OCI-LY1 (cell line): ENCODE results near the gene RBM38.

ENCODE experiments used
- H2AFZ ChIP-seq: fragments of 200-600 bp; sonication (generic), shearing (Covaris generic); 2 replicates; pipeline ENCODE4 v1.6.0; 2014; ENCODE audit warnings: antibody characterized with exemption, mild to moderate bottlenecking, low read length
- H3F3A ChIP-seq: fragments of 200-600 bp; sonication (generic), shearing (Covaris generic); 2 replicates; pipeline ENCODE4 v1.6.0; 2014; ENCODE audit warnings: mild to moderate bottlenecking, antibody characterized with exemption, low read length, moderate library complexity; ENCODE audit not compliant: insufficient read depth
- H3K27ac ChIP-seq: fragments of 200-600 bp; sonication (generic); 2 replicates; pipeline ENCODE4 v1.5.1; 2014; ENCODE audit warnings: low read length, mixed run types, mild to moderate bottlenecking, low read depth; ENCODE audit not compliant: poor library complexity, severe bottlenecking
- H3K27me3 ChIP-seq: fragments of 200-600 bp; sonication (generic); 2 replicates; pipeline ENCODE4 v1.6.0; 2014; ENCODE audit warnings: antibody characterized with exemption, mild to moderate bottlenecking, low read length, moderate library complexity; ENCODE audit not compliant: insufficient read depth
- H3K36me3 ChIP-seq: fragments of 200-600 bp; sonication (generic); 2 replicates; pipeline ENCODE4 v1.6.1; 2014; ENCODE audit warnings: mild to moderate bottlenecking, antibody characterized with exemption, low read length, moderate library complexity, mixed read lengths; ENCODE audit not compliant: insufficient read depth
- H3K4me1 ChIP-seq: fragments of 200-600 bp; sonication (generic); 2 replicates; pipeline ENCODE4 v1.5.1; 2014; ENCODE audit warnings: mild to moderate bottlenecking, low read length, moderate library complexity; ENCODE audit not compliant: insufficient read depth, severe bottlenecking
- H3K4me2 ChIP-seq: fragments of 200-600 bp; sonication (generic), shearing (Covaris generic); 2 replicates; pipeline ENCODE4 v1.6.1; 2014; ENCODE audit warnings: low read length
- H3K4me3 ChIP-seq: fragments of 200-600 bp; sonication (generic); 2 replicates; pipeline ENCODE4 v1.5.1; 2014; ENCODE audit warnings: low read length, low read depth, mild to moderate bottlenecking, mixed read lengths; ENCODE audit not compliant: poor library complexity, severe bottlenecking
- H3K79me2 ChIP-seq: fragments of 200-600 bp; shearing (Covaris generic); 2 replicates; pipeline ENCODE4 v1.6.1; 2016; ENCODE audit warnings: mixed run types, low read length, mixed read lengths; ENCODE audit not compliant: insufficient read depth
- H3K9ac ChIP-seq: fragments of 200-600 bp; sonication (generic), shearing (Covaris generic); 2 replicates; pipeline ENCODE4 v1.6.1; 2014; ENCODE audit warnings: mild to moderate bottlenecking, low read length, mixed read lengths
- H3K9me2 ChIP-seq: fragments of 200-600 bp; sonication (generic), shearing (Covaris generic); 2 replicates; pipeline ENCODE4 v1.6.1; 2014; ENCODE audit warnings: low read depth, mild to moderate bottlenecking, low read length, mixed read lengths
- H3K9me3 ChIP-seq: fragments of 200-600 bp; shearing (Covaris generic); 2 replicates; pipeline ENCODE4 v1.6.1; 2014; ENCODE audit warnings: low read length, mixed read lengths
- H4K20me1 ChIP-seq: fragments of 200-600 bp; sonication (generic), shearing (Covaris generic); 2 replicates; pipeline ENCODE4 v1.6.0; 2016; ENCODE audit warnings: mild to moderate bottlenecking, low read length; ENCODE audit not compliant: insufficient read depth
- EZH2 ChIP-seq: fragments of 200-600 bp; sonication (generic), shearing (Covaris generic); IDR thresholded peaks from 2 replicates; pipeline ENCODE4 v1.8.0; 2017; ENCODE audit warnings: borderline replicate concordance, mixed run types, mild to moderate bottlenecking, antibody characterized with exemption, low read length, moderate library complexity, mixed read lengths
- TF ChIP-seq, protein P1 (sequence below): fragments of 200-600 bp; sonication (generic), shearing (Covaris generic); IDR thresholded peaks from 2 replicates; pipeline ENCODE4 v1.5.1; 2017; ENCODE audit warnings: mild to moderate bottlenecking, antibody characterized with exemption, low read length, moderate library complexity, mixed read lengths

The RBM38 gene

DNA sequence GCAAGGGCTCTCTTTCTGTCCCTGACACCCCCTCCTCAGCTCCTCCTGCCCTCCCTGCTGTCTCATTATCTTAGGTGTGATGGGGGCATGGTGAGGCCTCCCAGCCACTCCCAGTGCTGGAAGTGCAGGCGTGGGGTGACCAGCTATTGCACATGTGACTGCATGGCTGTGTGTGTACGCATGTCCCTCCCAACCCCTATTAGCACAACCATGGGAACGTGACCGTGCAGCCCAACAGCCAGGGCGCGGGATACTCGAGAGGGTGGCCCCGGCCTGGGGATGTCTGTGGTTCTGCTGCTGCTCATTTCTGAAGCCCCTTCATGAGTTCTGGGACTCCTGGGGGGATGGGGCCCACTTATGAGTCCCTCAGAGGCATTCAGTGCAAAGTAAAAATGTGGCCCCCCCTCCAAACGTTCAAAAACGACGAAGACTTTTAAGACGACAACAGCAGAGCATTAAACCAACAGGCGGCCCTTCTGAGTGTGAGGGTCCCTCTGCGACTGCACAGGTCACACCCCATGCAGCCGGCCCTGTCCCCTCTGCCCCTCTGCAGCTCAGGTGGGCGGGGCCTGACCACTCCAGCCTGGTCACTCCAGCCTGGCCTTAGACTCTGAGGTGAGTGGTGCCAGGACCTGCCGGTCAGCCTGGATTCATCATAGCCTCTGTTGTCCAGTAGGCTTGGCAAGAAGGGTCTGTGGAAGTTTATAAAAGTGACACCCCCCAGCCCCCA lies 51.1 kb downstream of the RBM38 start:
- Histone ChIP-seq H3F3A (no peaks in the 10 kb centered on the region), H3K36me3 (no peaks in the 10 kb centered on the region; the same call in 1 of the 2 replicates), H3K27me3 (peaks cover 5% of the 10 kb centered on the region; the same call in 1 of the 2 replicates), H3K27ac (no peak overlapping the region), H3K9ac (no peak overlapping the region), H3K9me2 (no peaks in the 10 kb centered on the region), H3K4me2 (no peak overlapping the region), H2AFZ (no peak overlapping the region), H4K20me1 (no peaks in the 10 kb centered on the region), H3K9me3 (peaks cover 5% of the 10 kb centered on the region; the same call in 1 of the 2 replicates), H3K4me1 (no peaks in the 10 kb centered on the region), H3K4me3 (no peak overlapping the region), H3K79me2 (no peaks in the 10 kb centered on the region)
- no peak for TF ChIP-seq EZH2
- TF ChIP-seq, protein P1, sequence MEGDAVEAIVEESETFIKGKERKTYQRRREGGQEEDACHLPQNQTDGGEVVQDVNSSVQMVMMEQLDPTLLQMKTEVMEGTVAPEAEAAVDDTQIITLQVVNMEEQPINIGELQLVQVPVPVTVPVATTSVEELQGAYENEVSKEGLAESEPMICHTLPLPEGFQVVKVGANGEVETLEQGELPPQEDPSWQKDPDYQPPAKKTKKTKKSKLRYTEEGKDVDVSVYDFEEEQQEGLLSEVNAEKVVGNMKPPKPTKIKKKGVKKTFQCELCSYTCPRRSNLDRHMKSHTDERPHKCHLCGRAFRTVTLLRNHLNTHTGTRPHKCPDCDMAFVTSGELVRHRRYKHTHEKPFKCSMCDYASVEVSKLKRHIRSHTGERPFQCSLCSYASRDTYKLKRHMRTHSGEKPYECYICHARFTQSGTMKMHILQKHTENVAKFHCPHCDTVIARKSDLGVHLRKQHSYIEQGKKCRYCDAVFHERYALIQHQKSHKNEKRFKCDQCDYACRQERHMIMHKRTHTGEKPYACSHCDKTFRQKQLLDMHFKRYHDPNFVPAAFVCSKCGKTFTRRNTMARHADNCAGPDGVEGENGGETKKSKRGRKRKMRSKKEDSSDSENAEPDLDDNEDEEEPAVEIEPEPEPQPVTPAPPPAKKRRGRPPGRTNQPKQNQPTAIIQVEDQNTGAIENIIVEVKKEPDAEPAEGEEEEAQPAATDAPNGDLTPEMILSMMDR = no peak

GRCh38 chr20:57442888-57443239 lies 51.7 kb downstream of the RBM38 start:
- Histone ChIP-seq H3K36me3 (no peaks in the 10 kb centered on the region; the same call in 1 of the 2 replicates), H3K9me2 (no peaks in the 10 kb centered on the region), H3K79me2 (no peaks in the 10 kb centered on the region), H4K20me1 (no peaks in the 10 kb centered on the region), H3K9ac (no peak overlapping the region), H2AFZ (no peak overlapping the region), H3K4me1 (no peaks in the 10 kb centered on the region), H3K9me3 (peaks cover 5% of the 10 kb centered on the region; the same call in 1 of the 2 replicates), H3K4me2 (no peak overlapping the region), H3K27ac (no peak overlapping the region), H3K27me3 (peaks cover 5% of the 10 kb centered on the region; the same call in 1 of the 2 replicates), H3K4me3 (no peak overlapping the region), H3F3A (no peaks in the 10 kb centered on the region)
- TF ChIP-seq EZH2 = no peak
- TF ChIP-seq, protein P1 = no peak

- no peaks in the 10 kb centered on the region for H3K79me2 ChIP-seq
- no peak overlapping the region for H3K27ac ChIP-seq
- no peaks in the 10 kb centered on the region for H3K9me2 ChIP-seq
- TF ChIP-seq EZH2 = no peak
- TF ChIP-seq, protein P1 = no peak
- no peak overlapping the region for H3K4me2 ChIP-seq
- H3K27me3 ChIP-seq = peaks cover 5% of the 10 kb centered on the region; the same call in 1 of the 2 replicates
- H4K20me1 ChIP-seq = no peaks in the 10 kb centered on the region
- no peak overlapping the region for H2AFZ ChIP-seq
- no peaks in the 10 kb centered on the region for H3F3A ChIP-seq
- H3K4me1 ChIP-seq = no peaks in the 10 kb centered on the region
- H3K9ac ChIP-seq = no peak overlapping the region
- H3K4me3 ChIP-seq = no peak overlapping the region
- H3K9me3 ChIP-seq = peaks cover 5% of the 10 kb centered on the region; the same call in 1 of the 2 replicates
- H3K36me3 ChIP-seq = no peaks in the 10 kb centered on the region; the same call in 1 of the 2 replicates
Observed at GRCh38 chr20:57443349-57444265, 52.4 kb downstream of the RBM38 start.
